K562 (cell line): ENCODE results near the gene DZIP1. TPM values are rescaled to one million over a fixed set of nuclear protein-coding genes. Genes with fewer than 3 reads are reported as not detected.

Source experiments
- ATAC-seq: fragments of 200-7000 bp; cut with Tn5 transposase; 3 replicates; pipeline ENCODE4 v1.9.1; 2020; ENCODE audit warnings: moderate library complexity
- BruUV-seq: library from RNA; stranded (reverse); fragments of 400-500 nt; replicated peaks from 2 replicates; lab custom pipeline; 2021; lab: Mats Ljungman, UMichigan
- CTCF ChIA-PET: fragments of 300-600 bp; formaldehyde crosslinking; extraction: SDS; loops from one replicate; lab custom pipeline; 2021; ENCODE audit warnings: low intra/inter-chr PET ratio; lab: Yijun Ruan, JAX
- POLR2A ChIA-PET: fragments of 300-600, 350-650 bp; sonication (Branson Sonifier 250); formaldehyde crosslinking; extraction: SDS; loops from one replicate; lab custom pipeline; 2021; ENCODE audit warnings: antibody characterized with exemption, inconsistent platforms; lab: Yijun Ruan, JAX
- DNase-seq, 4 experiments: peaks; one replicate each; pipeline versions ENCODE4 v3.0.0 to v3.0.0-alpha.2; 2011 to 2018; ENCODE audit warnings: low spot score in 3 of 4, mixed read lengths in 3 of 4; ENCODE audit errors: extremely low read depth in 1 of 4
- FAIRE-seq: peaks from 2 replicates; lab custom pipeline; 2011; peaks lifted over from hg19 to GRCh38; lab: Jason Lieb, UNC
- H2AFZ ChIP-seq: 2 replicates; pipeline ENCODE4 v1.6.0; 2011; ENCODE audit warnings: low read depth, low read length, control low read depth, inconsistent platforms
- H3K27ac ChIP-seq: fragments of 200-600 bp; 3 replicates; pipeline ENCODE4 v1.8.0; 2011; ENCODE audit warnings: low read depth, mild to moderate bottlenecking, control low read depth, inconsistent platforms, low read length, moderate library complexity, mixed read lengths; ENCODE audit errors: extremely low read depth
- H3K27me3 ChIP-seq, 2 experiments: fragments of 300-600 bp in 1 of 2; 2 replicates in 1 of 2; 3 replicates in 1 of 2; pipeline versions ENCODE4 v1.6.0 to v1.8.0; 2011; ENCODE audit warnings: inconsistent platforms in 2 of 2, low read length in 2 of 2, mild to moderate bottlenecking in 1 of 2, mixed read lengths in 1 of 2, moderate library complexity in 1 of 2; ENCODE audit not compliant: control insufficient read depth in 2 of 2, insufficient read depth in 2 of 2
- H3K36me3 ChIP-seq: fragments of 300-600 bp; 3 replicates; pipeline ENCODE4 v1.8.0; 2011; ENCODE audit warnings: mild to moderate bottlenecking, low read length, inconsistent platforms; ENCODE audit not compliant: control insufficient read depth, insufficient read depth
- H3K4me1 ChIP-seq, 2 experiments: fragments of 200-600 bp in 1 of 2; replicated peaks in 1 of 2; 2 replicates in 1 of 2; 3 replicates in 1 of 2; pipeline versions ENCODE4 v1.5.1 to v1.8.0; 2011; ENCODE audit warnings: inconsistent platforms in 2 of 2, low read length in 2 of 2, mild to moderate bottlenecking in 1 of 2, mixed read lengths in 1 of 2, moderate library complexity in 1 of 2; ENCODE audit not compliant: control insufficient read depth in 2 of 2, insufficient read depth in 2 of 2
- H3K4me2 ChIP-seq: 2 replicates; pipeline ENCODE4 v1.6.1; 2011; ENCODE audit warnings: low read length, control low read depth, inconsistent platforms, mixed read lengths; ENCODE audit not compliant: insufficient read depth
- H3K4me3 ChIP-seq: fragments of 200-600 bp; sonication (generic), shearing (Covaris generic); 2 replicates; pipeline ENCODE4 v1.5.1; 2016; ENCODE audit warnings: control low read depth, inconsistent platforms
- H3K79me2 ChIP-seq: fragments of 200-600 bp; 3 replicates; pipeline ENCODE4 v1.8.0; 2011; ENCODE audit warnings: low read length, inconsistent platforms; ENCODE audit not compliant: control insufficient read depth, insufficient read depth
- H3K9ac ChIP-seq, 2 experiments: 2 replicates each; pipeline versions ENCODE4 v1.6.0 to v1.6.1; 2011; ENCODE audit warnings: low read depth in 2 of 2, low read length in 2 of 2, control low read depth in 1 of 2, inconsistent platforms in 1 of 2, mild to moderate bottlenecking in 1 of 2, mixed read lengths in 1 of 2; ENCODE audit not compliant: insufficient read depth in 1 of 2
- H3K9me1 ChIP-seq: one replicate; pipeline ENCODE4 v1.6.0; 2011; ENCODE audit warnings: inconsistent platforms, mild to moderate bottlenecking, low read length, moderate library complexity; ENCODE audit not compliant: control insufficient read depth, insufficient read depth
- H3K9me3 ChIP-seq: replicated peaks from 2 replicates; pipeline ENCODE4 v1.5.1; 2011; ENCODE audit warnings: low read depth, low read length, inconsistent platforms; ENCODE audit not compliant: control insufficient read depth, insufficient read depth
- H4K20me1 ChIP-seq: replicated peaks from 2 replicates; pipeline ENCODE4 v1.6.1; 2011; ENCODE audit warnings: low read length, inconsistent platforms, mixed read lengths; ENCODE audit not compliant: control insufficient read depth, insufficient read depth
- BACH1 ChIP-seq: fragments of 200-800 bp; sonication (Bioruptor generic); IDR thresholded peaks from 2 replicates; pipeline ENCODE4 v1.6.1; 2016; ENCODE audit warnings: missing genetic modification characterization, missing compliant biosample characterization
- CTCF ChIP-seq, 3 experiments: IDR thresholded peaks in 2 of 3; conservative IDR thresholded peaks in 1 of 3; 2 replicates each; pipeline ENCODE4 v1.5.1; 2011 to 2012; ENCODE audit warnings: low read length in 3 of 3, mild to moderate bottlenecking in 3 of 3, control low read depth in 2 of 3, improper control_type of control experiment in 1 of 3, inconsistent platforms in 1 of 3, low read depth in 1 of 3, mixed read lengths in 1 of 3, moderate library complexity in 1 of 3; ENCODE audit not compliant: insufficient read depth in 2 of 3
- ELF1 ChIP-seq: fragments of 200-800 bp; sonication (Bioruptor generic); IDR thresholded peaks from 2 replicates; pipeline ENCODE4 v1.6.1; 2016; ENCODE audit warnings: missing genetic modification characterization, missing compliant biosample characterization
- GTF2F1 ChIP-seq: IDR thresholded peaks from 2 replicates; pipeline ENCODE4 v1.6.1; 2011; ENCODE audit warnings: low read depth, low read length, improper control_type of control experiment
- HDAC1 ChIP-seq, 2 experiments: fragments of 450-650 bp; IDR thresholded peaks; 2 replicates each; pipeline ENCODE4 v1.6.1; 2016 to 2017; ENCODE audit warnings: inconsistent platforms in 1 of 2, mild to moderate bottlenecking in 1 of 2, moderate library complexity in 1 of 2
- NEUROD1 ChIP-seq: fragments of 150-350 bp; IDR thresholded peaks from 2 replicates; pipeline ENCODE4 v1.6.1; 2014; ENCODE audit warnings: borderline replicate concordance, low read length, low read depth; ENCODE audit not compliant: partially characterized antibody
- NKRF ChIP-seq: fragments of 450-650 bp; IDR thresholded peaks from 2 replicates; pipeline ENCODE4 v1.6.1; 2016; ENCODE audit warnings: borderline replicate concordance
- RAD21 ChIP-seq, 2 experiments: fragments of 250-450 bp in 1 of 2; fragments of 450-650 bp in 1 of 2; sonication (Bioruptor Pico) in 1 of 2; formaldehyde crosslinking in 1 of 2; IDR thresholded peaks in 1 of 2; conservative IDR thresholded peaks in 1 of 2; 2 replicates each; pipeline versions ENCODE4 v1.4.0 to v1.8.0; 2020 to 2022; ENCODE audit warnings: mild to moderate bottlenecking in 2 of 2, moderate library complexity in 1 of 2
- RBM34 ChIP-seq: fragments of 200-400 bp; formaldehyde crosslinking; IDR thresholded peaks from 2 replicates; pipeline ENCODE4 v1.6.1; 2018; ENCODE audit warnings: low read length, borderline replicate concordance; ENCODE audit not compliant: insufficient read depth
- SAP30 ChIP-seq: fragments of 200-600 bp; sonication (generic); IDR thresholded peaks from 2 replicates; pipeline ENCODE4 v1.6.1; 2012; ENCODE audit warnings: borderline replicate concordance, low read depth, mild to moderate bottlenecking, moderate library complexity, low read length, control low read depth, inconsistent platforms; ENCODE audit not compliant: insufficient read depth, poor library complexity, severe bottlenecking
- SNRNP70 ChIP-seq: fragments of 200-400 bp; formaldehyde crosslinking; optimal IDR thresholded peaks from 2 replicates; pipeline ENCODE3; 2017; ENCODE audit warnings: low read depth, low read length
- SREBF1 ChIP-seq: fragments of 150-350 bp; IDR thresholded peaks from 2 replicates; pipeline ENCODE4 v1.6.1; 2014; ENCODE audit warnings: antibody characterized with exemption, low read depth, low read length, borderline replicate concordance
- SUPT5H ChIP-seq: fragments of 450-650 bp; IDR thresholded peaks from 2 replicates; pipeline ENCODE4 v1.6.1; 2016
- TCF7 ChIP-seq: sonication (generic); IDR thresholded peaks from 2 replicates; pipeline ENCODE4 v1.6.1; 2016; ENCODE audit warnings: antibody characterized with exemption, borderline replicate concordance
- ZBTB8A ChIP-seq: fragments of 450-650 bp; IDR thresholded peaks from 2 replicates; pipeline ENCODE4 v1.6.1; 2018; ENCODE audit warnings: mild to moderate bottlenecking, moderate library complexity; ENCODE audit not compliant: partially characterized antibody
- ZNF77 ChIP-seq: fragments of 250-450 bp; sonication (Bioruptor Pico); IDR thresholded peaks from 2 replicates; pipeline ENCODE4 v1.5.0; 2020
- ZNF778 ChIP-seq: fragments of 450-650 bp; formaldehyde crosslinking; IDR thresholded peaks from 2 replicates; pipeline ENCODE4 v1.4.0; 2020; ENCODE audit warnings: mild to moderate bottlenecking, moderate library complexity
- ZZZ3 ChIP-seq: fragments of 450-650 bp; IDR thresholded peaks from 2 replicates; pipeline ENCODE4 v1.6.1; 2016; ENCODE audit warnings: antibody characterized with exemption, mild to moderate bottlenecking, moderate library complexity
- WGBS: fragments of 100-300 bp; shearing (Covaris generic); methylation state at CpG from one replicate; pipeline ENCODE4 v1.1.6; 2016; ENCODE audit warnings: low coverage, mixed read lengths; ENCODE audit not compliant: insufficient coverage; ENCODE audit errors: missing lambda C conversion rate; 5-methylcytosine and 5-hydroxymethylcytosine counted together
- in situ Hi-C: fragments of 300-500 bp; cut with MboI; formaldehyde crosslinking; loops from 4 replicates; pipeline ENCODE4 v1.15.0; 2018; ENCODE audit warnings: inconsistent platforms, mixed read lengths
- intact Hi-C: fragments of 100-400 bp; cut with micrococcal nuclease; formaldehyde crosslinking; loops from 2 replicates; pipeline ENCODE4 v1.14.2; 2022
- polyA plus RNA-seq, 8 experiments: library from polyadenylated mRNA; depleted of rRNA in 4 of 8; stranded (reverse) in 5 of 8; unstranded in 3 of 8; fragments of >200 nt; fragmentation: Nextera tagmentation in 2 of 8; fragmentation: Illumina TruSeq in 1 of 8; extraction: Ambion mirVana in 2 of 8; extraction: Trizol in 1 of 8; gene quantifications; 2 replicates each; pipeline versions ENCODE4 v1.2.1 to v1.2.3, GENCODE V29; 2011 to 2014; ENCODE audit warnings: inconsistent platforms in 1 of 8, missing spikeins in 1 of 8
- total RNA-seq, 7 experiments: library from RNA; depleted of rRNA in 6 of 7; stranded (reverse); fragments of >200 nt in 6 of 7; fragmentation: Illumina TruSeq in 2 of 7; extraction: Trizol in 2 of 7; gene quantifications; 2 replicates each; pipeline versions ENCODE4 v1.2.1 to v1.2.3, GENCODE V29; 2011 to 2021; ENCODE audit warnings: low replicate concordance in 1 of 7

The DZIP1 gene
- total and polyA plus RNA-seq, 9 of the 15 experiments (the other 6 are each of a cell fraction or from before 2014, with no cell fraction given), result 0.07 TPM; not detected in 8

GRCh38 chr13:95536632-95537241 is 107.8 kb downstream of the DZIP1 start:
- H4K20me1 ChIP-seq, result no peaks in the 10 kb centered on the region
- ATAC-seq (no peak), FAIRE-seq (peak; percentile 61), DNase-seq (peak in 1 of 4 experiments; percentile 11)
- no peaks in the 10 kb centered on the region for H3K4me1 ChIP-seq
- ChIA-PET CTCF (interaction anchor here (0.6 kb wide), 1 partner anchor 283 kb away, joined by 3 read pairs; no protein-coding TSS in a partner anchor), POLR2A (no interaction called here)
- 0% methylated on average over 6 of the region's 6 CpGs for WGBS
- H3K27me3 ChIP-seq, result no peaks in the 10 kb centered on the region
- in situ Hi-C loops, result loop anchor here (25.0 kb wide), 1 partner anchor 301 kb away; no protein-coding TSS in a partner anchor
- BruUV-seq, result no TSS peak
- H3K27ac ChIP-seq, result no peak overlapping the region
- H3K4me3 ChIP-seq, result no peak overlapping the region
- H3K9me1 ChIP-seq, result no peaks in the 10 kb centered on the region
- no peaks in the 10 kb centered on the region for H3K36me3 ChIP-seq
- H3K79me2 ChIP-seq, result no peaks in the 10 kb centered on the region
- H3K9me3 ChIP-seq, result no peaks in the 10 kb centered on the region
- intact Hi-C loops, result loop anchor here (2.0 to 5.0 kb wide), 3 partner anchors 86 to 298 kb away; no protein-coding TSS in a partner anchor
- no peak overlapping the region for H3K9ac ChIP-seq
- no peak overlapping the region for H2AFZ ChIP-seq
- H3K4me2 ChIP-seq, result no peak overlapping the region
- TF ChIP-seq TCF7 (no peak), RBM34 (no peak), ZNF778 (no peak), ELF1 (no peak), ZBTB8A (no peak), CTCF (IDR thresholded peaks at IDR 0.05 in 2 of 3, conservative IDR thresholded peaks at IDR 0.05 in 1 of 3; ENCODE audit: insufficient read depth in 2 of 3, low read depth in 1 of 3, low read length in 3 of 3) (peak in 2 of 3 experiments; percentile 39 to 55; a peak in 4 of 6 replicates), ZNF77 (CRISPR knock-in tag) (no peak), SAP30 (no peak), RAD21 (CRISPR knock-in tag; conservative IDR thresholded peaks at IDR 0.05 in 1 of 2, IDR thresholded peaks at IDR 0.05 in 1 of 2) (peak; percentile 26 to 53), BACH1 (tag) (no peak), SREBF1 (no peak), NKRF (no peak), SNRNP70 (no peak), HDAC1 (IDR thresholded peaks at IDR 0.05) (no peak), SUPT5H (no peak), ZZZ3 (no peak), NEUROD1 (no peak), GTF2F1 (no peak)
